ENCODE measurements around the gene LASP1NB.

The LASP1NB gene

GRCh38 chr17:38899421-38899820 lies 26.0 kb upstream of the LASP1NB start (continued):
- TF ChIP-seq CHD7 (IDR thresholded peaks at IDR 0.05; ENCODE audit: insufficient replicate concordance, low read length) (no peak), KDM1A (IDR thresholded peaks at IDR 0.05; ENCODE audit: borderline replicate concordance, low read length) (no peak), EP300 (IDR thresholded peaks at IDR 0.05; ENCODE audit: borderline replicate concordance in 1 of 2, low read depth in 2 of 2, low read length in 2 of 2) (no peak), SP4 (IDR thresholded peaks at IDR 0.05; ENCODE audit: low read length) (no peak), POU5F1 (IDR thresholded peaks at IDR 0.05; ENCODE audit: low read depth, low read length) (no peak), CREB1 (IDR thresholded peaks at IDR 0.05) (no peak), SP1 (IDR thresholded peaks at IDR 0.05; ENCODE audit: low read depth, low read length) (no peak), SUZ12 (IDR thresholded peaks at IDR 0.05; ENCODE audit: low read length) (no peak), EZH2 (IDR thresholded peaks at IDR 0.05; ENCODE audit: low read depth, low read length, severe bottlenecking) (no peak), KDM5A (IDR thresholded peaks at IDR 0.05; ENCODE audit: low read length) (no peak), GABPA (IDR thresholded peaks at IDR 0.05; ENCODE audit: borderline replicate concordance, insufficient read depth, low read length) (no peak)
- TF ChIP-seq, protein P1, sequence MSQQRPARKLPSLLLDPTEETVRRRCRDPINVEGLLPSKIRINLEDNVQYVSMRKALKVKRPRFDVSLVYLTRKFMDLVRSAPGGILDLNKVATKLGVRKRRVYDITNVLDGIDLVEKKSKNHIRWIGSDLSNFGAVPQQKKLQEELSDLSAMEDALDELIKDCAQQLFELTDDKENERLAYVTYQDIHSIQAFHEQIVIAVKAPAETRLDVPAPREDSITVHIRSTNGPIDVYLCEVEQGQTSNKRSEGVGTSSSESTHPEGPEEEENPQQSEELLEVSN (IDR thresholded peaks at IDR 0.05) = no peak
